Measurements from ENCODE around the gene TARS3. TPM values are rescaled to one million over a fixed set of nuclear protein-coding genes. Genes with fewer than 3 reads are reported as not detected.

Gene TARS3
- total and polyA plus RNA-seq, 2 donors (not counting 3 experiments of a cell fraction or from before 2014, with no cell fraction given): 0.91 to 8.2 TPM

DNA sequence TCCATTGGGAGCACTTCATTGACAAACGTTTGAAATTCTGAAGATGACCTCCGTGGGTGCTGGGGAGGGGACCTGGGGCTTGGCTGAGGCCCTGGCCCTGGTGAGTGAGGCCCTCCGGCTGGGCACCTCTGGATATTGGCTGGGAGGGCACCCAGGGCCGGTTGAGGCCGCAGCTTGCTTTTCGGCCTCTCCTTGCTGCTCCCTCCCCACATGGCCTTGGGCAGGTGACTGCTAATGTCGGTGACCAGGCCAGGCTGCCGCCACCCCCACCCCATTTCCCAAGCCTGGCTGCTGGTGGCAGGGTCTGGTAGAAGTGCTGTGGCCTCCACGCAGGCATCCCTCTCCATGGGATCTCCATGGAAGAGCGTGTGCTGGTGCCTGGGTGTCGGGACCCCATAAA, 111.6 kb downstream of the TARS3 start:
- Histone ChIP-seq H2AFZ (ENCODE audit: low read depth, low read length) (no peak overlapping the region), H4K20me1 (replicated peaks; ENCODE audit: control insufficient read depth, extremely low read depth, insufficient read depth, low read length) (no peaks in the 10 kb centered on the region), H3K4me3 (replicated peaks in 1 of 3; ENCODE audit: insufficient read depth in 1 of 3, low read depth in 1 of 3, low read length in 3 of 3) (no peak overlapping the region), H3K36me3 (ENCODE audit: control insufficient read depth in 2 of 2, extremely low read depth in 1 of 2, insufficient read depth in 2 of 2, low read length in 2 of 2) (no peaks in the 10 kb centered on the region), H3K27me3 (ENCODE audit: control insufficient read depth in 2 of 2, insufficient read depth in 2 of 2, low read length in 2 of 2) (no peaks in the 10 kb centered on the region), H3K79me2 (ENCODE audit: control insufficient read depth, insufficient read depth, low read length) (no peaks in the 10 kb centered on the region), H3K9ac (replicated peaks; ENCODE audit: extremely low read depth, insufficient read depth, low read length) (no peak overlapping the region), H3K9me3 (replicated peaks; ENCODE audit: control insufficient read depth, insufficient read depth, low read length) (no peaks in the 10 kb centered on the region), H3K4me2 (ENCODE audit: insufficient read depth, low read length) (no peak overlapping the region), H3K4me1 (ENCODE audit: control insufficient read depth, extremely low read depth, insufficient read depth, low read length) (no peaks in the 10 kb centered on the region), H3K9me1 (replicated peaks; ENCODE audit: control insufficient read depth, extremely low read depth, insufficient read depth, low read length) (no peaks in the 10 kb centered on the region), H3K27ac (ENCODE audit: insufficient read depth, low read depth, low read length) (no peak overlapping the region)
- ChIA-PET CTCF (no interaction called here), POLR2A (no interaction called here)
- dilution Hi-C loops (cut with MboI; ENCODE audit: extremely low pct_ligation_motif_present, low sequenced_read_pairs) (no loop called here), intact Hi-C loops (cut with micrococcal nuclease) (no loop called here)
- DNase-seq (ENCODE audit: low read depth, low spot score): no peak
- TF ChIP-seq FOS (IDR thresholded peaks at IDR 0.05; ENCODE audit: borderline replicate concordance, insufficient read depth, low read length) (no peak), POLR2A (IDR thresholded peaks at IDR 0.05; ENCODE audit: low read depth, low read length) (no peak), GATA2 (IDR thresholded peaks at IDR 0.05; ENCODE audit: insufficient read depth, insufficient read length, low read depth, low read length) (no peak), MYC (IDR thresholded peaks at IDR 0.05; ENCODE audit: low read depth, low read length) (no peak), EZH2 (IDR thresholded peaks at IDR 0.05; ENCODE audit: borderline replicate concordance, low read depth, low read length, severe bottlenecking) (no peak), POLR2AphosphoS5 (IDR thresholded peaks at IDR 0.05; ENCODE audit: insufficient read depth, low read depth, low read length) (no peak)
- TF ChIP-seq, protein P1, sequence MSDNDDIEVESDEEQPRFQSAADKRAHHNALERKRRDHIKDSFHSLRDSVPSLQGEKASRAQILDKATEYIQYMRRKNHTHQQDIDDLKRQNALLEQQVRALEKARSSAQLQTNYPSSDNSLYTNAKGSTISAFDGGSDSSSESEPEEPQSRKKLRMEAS (IDR thresholded peaks at IDR 0.05; ENCODE audit: insufficient read depth, insufficient read length): no peak
- TF ChIP-seq, protein P2, sequence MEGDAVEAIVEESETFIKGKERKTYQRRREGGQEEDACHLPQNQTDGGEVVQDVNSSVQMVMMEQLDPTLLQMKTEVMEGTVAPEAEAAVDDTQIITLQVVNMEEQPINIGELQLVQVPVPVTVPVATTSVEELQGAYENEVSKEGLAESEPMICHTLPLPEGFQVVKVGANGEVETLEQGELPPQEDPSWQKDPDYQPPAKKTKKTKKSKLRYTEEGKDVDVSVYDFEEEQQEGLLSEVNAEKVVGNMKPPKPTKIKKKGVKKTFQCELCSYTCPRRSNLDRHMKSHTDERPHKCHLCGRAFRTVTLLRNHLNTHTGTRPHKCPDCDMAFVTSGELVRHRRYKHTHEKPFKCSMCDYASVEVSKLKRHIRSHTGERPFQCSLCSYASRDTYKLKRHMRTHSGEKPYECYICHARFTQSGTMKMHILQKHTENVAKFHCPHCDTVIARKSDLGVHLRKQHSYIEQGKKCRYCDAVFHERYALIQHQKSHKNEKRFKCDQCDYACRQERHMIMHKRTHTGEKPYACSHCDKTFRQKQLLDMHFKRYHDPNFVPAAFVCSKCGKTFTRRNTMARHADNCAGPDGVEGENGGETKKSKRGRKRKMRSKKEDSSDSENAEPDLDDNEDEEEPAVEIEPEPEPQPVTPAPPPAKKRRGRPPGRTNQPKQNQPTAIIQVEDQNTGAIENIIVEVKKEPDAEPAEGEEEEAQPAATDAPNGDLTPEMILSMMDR (IDR thresholded peaks at IDR 0.05; ENCODE audit: extremely low read depth in 1 of 2, insufficient read depth in 1 of 2, low read depth in 1 of 2, low read length in 2 of 2): no peak
- FAIRE-seq: no peak
- BruUV-seq (replicated peaks): no TSS peak
